ENCODE measurements around the gene SERPINA3.

SERPINA3 gene

DNA sequence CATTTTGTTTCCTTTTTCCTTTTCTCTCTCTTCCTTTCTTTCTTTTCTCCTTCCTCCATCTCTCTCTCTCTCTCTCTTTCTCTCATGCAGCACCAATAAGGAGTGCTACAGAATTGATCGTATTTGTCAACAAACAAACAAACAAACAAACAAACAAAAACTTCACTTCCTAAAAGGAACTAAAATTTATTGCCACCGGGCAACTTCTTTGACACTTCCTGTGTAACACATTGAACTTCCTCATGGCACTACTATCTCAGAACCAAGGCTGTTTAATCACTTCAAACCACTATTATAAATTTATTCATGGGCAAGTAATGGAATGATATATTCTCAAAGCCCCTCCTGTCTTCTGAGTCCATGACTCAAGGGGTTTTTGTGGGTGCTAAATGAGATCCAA lies 51.3 kb downstream of the SERPINA3 start:
- H3K4me3 ChIP-seq (ENCODE audit: low read length), result no peak overlapping the region
- TF ChIP-seq, protein P1, sequence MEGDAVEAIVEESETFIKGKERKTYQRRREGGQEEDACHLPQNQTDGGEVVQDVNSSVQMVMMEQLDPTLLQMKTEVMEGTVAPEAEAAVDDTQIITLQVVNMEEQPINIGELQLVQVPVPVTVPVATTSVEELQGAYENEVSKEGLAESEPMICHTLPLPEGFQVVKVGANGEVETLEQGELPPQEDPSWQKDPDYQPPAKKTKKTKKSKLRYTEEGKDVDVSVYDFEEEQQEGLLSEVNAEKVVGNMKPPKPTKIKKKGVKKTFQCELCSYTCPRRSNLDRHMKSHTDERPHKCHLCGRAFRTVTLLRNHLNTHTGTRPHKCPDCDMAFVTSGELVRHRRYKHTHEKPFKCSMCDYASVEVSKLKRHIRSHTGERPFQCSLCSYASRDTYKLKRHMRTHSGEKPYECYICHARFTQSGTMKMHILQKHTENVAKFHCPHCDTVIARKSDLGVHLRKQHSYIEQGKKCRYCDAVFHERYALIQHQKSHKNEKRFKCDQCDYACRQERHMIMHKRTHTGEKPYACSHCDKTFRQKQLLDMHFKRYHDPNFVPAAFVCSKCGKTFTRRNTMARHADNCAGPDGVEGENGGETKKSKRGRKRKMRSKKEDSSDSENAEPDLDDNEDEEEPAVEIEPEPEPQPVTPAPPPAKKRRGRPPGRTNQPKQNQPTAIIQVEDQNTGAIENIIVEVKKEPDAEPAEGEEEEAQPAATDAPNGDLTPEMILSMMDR (IDR thresholded peaks at IDR 0.05; ENCODE audit: insufficient read depth, low read depth, low read length, missing control alignments), result no peak
- no peak for DNase-seq (ENCODE audit: low read depth)

DNA sequence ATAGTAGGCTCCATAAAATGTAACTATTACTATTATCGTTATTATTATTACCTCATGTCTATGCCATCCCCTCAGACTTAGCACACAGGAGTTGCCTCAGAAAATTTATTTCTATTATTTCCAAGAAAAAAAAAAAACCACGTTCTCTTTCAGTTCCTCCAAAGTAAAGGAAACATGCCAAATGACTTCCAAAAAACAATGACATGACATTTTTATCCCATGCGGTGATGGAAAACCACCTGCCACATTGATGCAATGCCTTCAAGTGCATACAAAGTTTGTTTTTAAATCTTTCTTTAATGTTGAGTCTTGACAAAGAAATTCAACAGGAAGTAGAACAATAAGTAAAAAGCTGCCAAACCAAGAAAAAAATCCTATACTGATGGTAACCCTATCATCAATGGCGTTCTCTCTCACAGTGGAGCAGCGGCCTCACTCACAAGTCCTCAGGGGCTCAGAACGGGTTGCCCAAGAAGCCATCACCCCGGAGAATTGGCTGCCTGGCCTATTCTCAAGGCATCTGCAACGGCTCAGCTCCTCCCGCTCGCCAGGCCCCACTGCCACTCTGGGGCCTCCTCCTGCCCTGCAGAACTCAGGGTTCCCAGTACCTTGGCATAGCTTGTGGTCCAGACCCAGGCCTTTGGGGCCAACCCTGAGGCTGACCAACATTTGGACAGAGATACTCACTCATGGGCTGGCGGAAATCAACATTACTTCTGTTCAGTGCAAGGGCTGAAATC lies 51.9 kb downstream of the SERPINA3 start:
- TF ChIP-seq, protein P1 (IDR thresholded peaks at IDR 0.05; ENCODE audit: insufficient read depth, low read depth, low read length, missing control alignments), result no peak
- DNase-seq (ENCODE audit: low read depth), result no peak
- H3K4me3 ChIP-seq (ENCODE audit: low read length), result no peak overlapping the region

DNA sequence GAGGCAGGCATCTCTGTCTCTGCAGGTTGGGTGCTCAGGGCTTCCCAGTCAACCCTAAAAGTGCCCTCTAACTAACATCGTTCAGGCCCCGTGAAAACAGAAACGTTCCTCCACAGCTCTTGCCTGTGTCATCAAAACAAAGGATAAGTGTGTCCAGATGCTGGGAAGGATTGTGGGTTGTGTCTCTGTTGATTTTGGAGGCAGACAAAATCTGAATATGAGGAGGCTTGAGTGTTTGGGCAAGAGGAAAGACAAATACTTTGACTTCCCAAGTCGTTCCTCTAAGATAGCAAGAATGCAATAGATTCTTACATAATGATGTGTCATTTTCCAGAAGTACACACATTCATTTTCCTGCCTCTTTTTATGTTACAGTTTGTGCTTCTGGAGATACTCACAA lies 52.9 kb downstream of the SERPINA3 start:
- no peak overlapping the region for H3K4me3 ChIP-seq (ENCODE audit: low read length)
- no peak for DNase-seq (ENCODE audit: low read depth)
- TF ChIP-seq, protein P1 (IDR thresholded peaks at IDR 0.05; ENCODE audit: insufficient read depth, low read depth, low read length, missing control alignments), result no peak

DNA sequence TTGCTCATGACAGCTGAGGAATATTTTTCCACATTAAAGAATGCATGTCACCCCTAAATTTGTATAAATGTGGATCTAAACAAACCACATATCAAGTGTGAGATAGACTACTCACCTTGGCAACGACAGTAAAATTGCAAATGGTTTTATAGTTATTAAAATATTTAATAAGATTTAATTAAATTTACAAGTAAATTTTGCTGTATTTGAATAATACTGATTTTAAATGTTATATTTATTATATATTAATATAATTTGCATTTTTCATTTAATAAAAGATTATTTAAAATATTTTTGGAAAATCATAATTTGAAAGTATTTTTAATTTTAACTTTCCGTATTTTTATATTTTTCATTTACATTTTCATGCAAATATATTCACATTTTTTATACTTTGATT lies 53.4 kb downstream of the SERPINA3 start:
- no peak for DNase-seq (ENCODE audit: low read depth)
- TF ChIP-seq, protein P1 (IDR thresholded peaks at IDR 0.05; ENCODE audit: insufficient read depth, low read depth, low read length, missing control alignments), result no peak
- H3K4me3 ChIP-seq (ENCODE audit: low read length), result no peak overlapping the region

DNA sequence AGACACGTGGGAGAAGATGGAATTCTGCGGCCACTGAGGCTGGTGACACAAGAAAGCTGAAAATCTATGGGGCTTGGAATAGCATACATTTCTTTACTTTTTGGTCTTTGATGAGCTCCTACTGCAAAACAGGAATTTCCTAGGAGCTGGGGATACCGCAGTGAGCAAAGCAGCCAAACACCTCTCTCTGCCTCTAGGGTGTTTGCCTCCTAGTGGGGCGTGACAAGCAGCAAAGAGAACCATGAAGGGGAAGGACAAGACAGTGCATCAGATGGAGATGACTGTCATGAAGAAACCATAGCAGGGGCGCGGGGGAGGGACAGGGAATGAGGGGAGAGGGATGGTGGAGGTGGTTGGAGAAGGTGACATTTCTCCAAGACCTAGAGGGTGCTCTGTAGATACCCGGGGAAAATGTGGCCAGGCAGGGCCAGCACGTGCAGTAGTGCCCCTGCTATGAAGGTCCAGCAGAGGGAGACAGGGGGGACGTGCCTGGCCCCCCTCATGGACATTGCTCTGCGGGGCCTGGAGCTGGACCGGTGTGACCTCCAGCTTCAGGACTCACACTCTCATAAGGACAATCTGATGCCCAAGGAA lies 58.6 kb downstream of the SERPINA3 start:
- TF ChIP-seq, protein P1 (IDR thresholded peaks at IDR 0.05; ENCODE audit: insufficient read depth, low read depth, low read length, missing control alignments), result no peak
- H3K4me3 ChIP-seq (ENCODE audit: low read length), result no peak overlapping the region
- no peak for DNase-seq (ENCODE audit: low read depth)

DNA sequence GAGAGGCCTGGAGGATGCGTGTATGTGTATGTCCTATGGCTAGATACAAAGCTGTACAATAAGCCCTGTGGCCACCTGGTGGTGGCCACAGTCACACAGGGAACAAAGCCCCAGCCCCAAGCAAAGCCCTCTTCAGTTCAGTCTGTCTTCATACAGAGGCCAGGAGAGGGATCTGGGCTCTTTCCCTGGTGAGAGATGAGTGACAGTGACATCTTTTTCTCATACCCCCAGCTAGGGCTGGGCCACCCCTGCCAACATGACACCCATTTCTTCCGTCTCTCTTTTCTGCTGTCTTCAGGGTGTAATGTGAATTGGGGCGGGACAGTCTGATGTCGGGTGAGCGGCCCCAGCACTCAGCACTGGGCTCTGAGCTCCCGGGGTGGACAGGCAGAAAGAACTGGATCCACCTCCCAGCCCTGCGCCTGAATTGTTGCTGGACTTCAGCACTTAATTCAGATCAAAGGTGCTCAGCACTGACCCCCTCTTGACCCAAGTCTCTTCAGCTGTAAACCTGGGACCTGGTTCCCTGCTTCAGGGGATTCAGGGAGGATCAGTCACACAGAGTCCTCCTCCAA lies 59.8 kb downstream of the SERPINA3 start:
- no peak for DNase-seq (ENCODE audit: low read depth)
- no peak overlapping the region for H3K4me3 ChIP-seq (ENCODE audit: low read length)
- TF ChIP-seq, protein P1 (IDR thresholded peaks at IDR 0.05; ENCODE audit: insufficient read depth, low read depth, low read length, missing control alignments), result no peak
